ENCODE measurements around the gene RUNX2. TPM values are rescaled to one million over a fixed set of nuclear protein-coding genes. Genes with fewer than 3 reads are reported as not detected.

RUNX2 gene
- total and polyA plus RNA-seq, 2 of the 8 experiments (the other 6 are each of a cell fraction or from before 2014, with no cell fraction given), result 0.26 to 1.2 TPM

DNA sequence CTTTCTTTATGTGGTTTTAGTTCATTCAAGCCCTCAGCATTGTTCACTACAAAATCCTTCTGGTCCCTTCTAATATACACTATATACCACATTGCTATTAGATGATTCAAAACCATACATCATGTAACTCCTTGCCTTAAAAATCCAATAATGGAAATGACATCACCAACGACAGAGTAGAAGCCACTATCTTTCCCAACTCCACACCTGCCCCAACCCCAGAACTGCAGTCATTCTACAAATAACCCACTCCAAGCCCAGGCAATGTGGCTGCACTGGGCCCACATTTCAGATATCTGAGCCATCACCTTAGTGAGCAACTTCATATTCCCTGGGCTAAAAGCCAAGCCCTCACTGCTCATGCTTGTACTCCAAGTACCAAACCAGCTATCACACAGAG lies 22.6 kb upstream of the RUNX2 start (continued):
- TF ChIP-seq, protein P1, sequence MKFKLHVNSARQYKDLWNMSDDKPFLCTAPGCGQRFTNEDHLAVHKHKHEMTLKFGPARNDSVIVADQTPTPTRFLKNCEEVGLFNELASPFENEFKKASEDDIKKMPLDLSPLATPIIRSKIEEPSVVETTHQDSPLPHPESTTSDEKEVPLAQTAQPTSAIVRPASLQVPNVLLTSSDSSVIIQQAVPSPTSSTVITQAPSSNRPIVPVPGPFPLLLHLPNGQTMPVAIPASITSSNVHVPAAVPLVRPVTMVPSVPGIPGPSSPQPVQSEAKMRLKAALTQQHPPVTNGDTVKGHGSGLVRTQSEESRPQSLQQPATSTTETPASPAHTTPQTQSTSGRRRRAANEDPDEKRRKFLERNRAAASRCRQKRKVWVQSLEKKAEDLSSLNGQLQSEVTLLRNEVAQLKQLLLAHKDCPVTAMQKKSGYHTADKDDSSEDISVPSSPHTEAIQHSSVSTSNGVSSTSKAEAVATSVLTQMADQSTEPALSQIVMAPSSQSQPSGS (IDR thresholded peaks at IDR 0.05; ENCODE audit: low read length), result no peak
- TF ChIP-seq MAFK (IDR thresholded peaks at IDR 0.05; ENCODE audit: low read depth, low read length) (no peak), HDAC6 (IDR thresholded peaks at IDR 0.05; ENCODE audit: low read depth, low read length) (no peak), GABPA (IDR thresholded peaks at IDR 0.05; ENCODE audit: borderline replicate concordance, insufficient read depth, low read length) (no peak), TAF7 (optimal IDR thresholded peaks at IDR 0.05; ENCODE audit: borderline replicate concordance, low read depth, low read length) (no peak), SUZ12 (IDR thresholded peaks at IDR 0.05; ENCODE audit: low read length) (no peak)

Measured in H1 (cell line).